ENCODE measurements around the gene CLEC4A. TPM values are rescaled to one million over a fixed set of nuclear protein-coding genes. Genes with fewer than 3 reads are reported as not detected.

CLEC4A gene
- total RNA-seq, 1 experiment from 2014 or later, result 1.3 TPM

- ChIA-PET CTCF (interaction anchor here (0.6 to 2.9 kb wide), 15 partner anchors 9 to 240 kb away, joined by 3 to 42 read pairs (median 5); no protein-coding TSS in a partner anchor), POLR2A (interaction anchor here (0.7 to 3.2 kb wide), 8 partner anchors 13 to 53 kb away, joined by 3 to 18 read pairs (median 4); partner anchors contain the start of gene FOXJ2)
- Mint-ChIP-seq H3K4me1 (ENCODE audit: insufficient read depth, unreplicated experiment) (peaks cover 24% of the 10 kb centered on the region), H3K27me3 (ENCODE audit: insufficient read depth, unreplicated experiment) (no peaks in the 10 kb centered on the region), H3K9me3 (ENCODE audit: unreplicated experiment) (no peaks in the 10 kb centered on the region), H3K4me3 (ENCODE audit: unreplicated experiment) (no peak overlapping the region), H3K36me3 (ENCODE audit: insufficient read depth, unreplicated experiment) (no peaks in the 10 kb centered on the region), H3K27ac (ENCODE audit: low read depth, unreplicated experiment) (no peak overlapping the region)
- peak; percentile 57 for DNase-seq (ENCODE audit: unreplicated experiment)
- no TSS peak for BruUV-seq (replicated peaks)
- peak; percentile 45 for TF ChIP-seq CTCF (IDR thresholded peaks at IDR 0.05; ENCODE audit: unreplicated experiment)
- intact Hi-C loops (cut with micrococcal nuclease), result loop anchor here (1.0 kb wide), 2 partner anchors 32 to 145 kb away; no protein-coding TSS in a partner anchor
Measured at GRCh38 chr12:8078398-8078797, 45.0 kb upstream of the CLEC4A start.

GRCh38 chr12:8078916-8079315 is 44.5 kb upstream of the CLEC4A start:
- Mint-ChIP-seq H3K9me3 (ENCODE audit: unreplicated experiment) (no peaks in the 10 kb centered on the region), H3K4me3 (ENCODE audit: unreplicated experiment) (no peak overlapping the region), H3K27me3 (ENCODE audit: insufficient read depth, unreplicated experiment) (no peaks in the 10 kb centered on the region), H3K4me1 (ENCODE audit: insufficient read depth, unreplicated experiment) (peaks cover 28% of the 10 kb centered on the region), H3K36me3 (ENCODE audit: insufficient read depth, unreplicated experiment) (no peaks in the 10 kb centered on the region), H3K27ac (ENCODE audit: low read depth, unreplicated experiment) (no peak overlapping the region)
- intact Hi-C loops (cut with micrococcal nuclease), result loop anchor here (1.0 kb wide), 2 partner anchors 33 to 146 kb away; no protein-coding TSS in a partner anchor
- no TSS peak for BruUV-seq (replicated peaks)
- no peak for DNase-seq (ENCODE audit: unreplicated experiment)
- CTCF ChIA-PET, result interaction anchor here (1.0 to 2.9 kb wide), 12 partner anchors 9 to 159 kb away, joined by 3 to 42 read pairs (median 7); no protein-coding TSS in a partner anchor
- no peak for TF ChIP-seq CTCF (IDR thresholded peaks at IDR 0.05; ENCODE audit: unreplicated experiment)
- POLR2A ChIA-PET, result interaction anchor here (1.0 to 3.2 kb wide), 5 partner anchors 14 to 53 kb away, joined by 3 to 18 read pairs (median 4); partner anchors contain the start of gene FOXJ2

- Mint-ChIP-seq H3K9me3 (ENCODE audit: unreplicated experiment) (no peaks in the 10 kb centered on the region), H3K36me3 (ENCODE audit: insufficient read depth, unreplicated experiment) (no peaks in the 10 kb centered on the region), H3K27me3 (ENCODE audit: insufficient read depth, unreplicated experiment) (no peaks in the 10 kb centered on the region), H3K4me1 (ENCODE audit: insufficient read depth, unreplicated experiment) (peaks cover 37% of the 10 kb centered on the region), H3K4me3 (ENCODE audit: unreplicated experiment) (peak overlapping the region; percentile 15), H3K27ac (ENCODE audit: low read depth, unreplicated experiment) (peak overlapping the region; percentile 17)
- ChIA-PET POLR2A (interaction anchor here (0.6 to 0.7 kb wide), 2 partner anchors 42 to 52 kb away, joined by 3 read pairs; no protein-coding TSS in a partner anchor), CTCF (interaction anchor here (0.6 kb wide), 1 partner anchor 471 kb away, joined by 3 read pairs; no protein-coding TSS in a partner anchor)
- intact Hi-C loops (cut with micrococcal nuclease), result loop anchor here (5.0 kb wide), 1 partner anchor 48 kb away; the partner anchor contains the start of gene FOXJ2
- no TSS peak for BruUV-seq (replicated peaks)
- TF ChIP-seq CTCF (IDR thresholded peaks at IDR 0.05; ENCODE audit: unreplicated experiment), result no peak
- no peak for DNase-seq (ENCODE audit: unreplicated experiment)
Measured at GRCh38 chr12:8080120-8080519, 43.3 kb upstream of the CLEC4A start.

- H3K9me3 Mint-ChIP-seq (ENCODE audit: unreplicated experiment), result no peaks in the 10 kb centered on the region
- POLR2A ChIA-PET, result interaction anchor here (0.6 to 1.2 kb wide), 8 partner anchors 11 to 1946 kb away, joined by 3 to 9 read pairs (median 3); no protein-coding TSS in a partner anchor
- intact Hi-C loops (cut with micrococcal nuclease), result loop anchor here (5.0 kb wide), 1 partner anchor 49 kb away; the partner anchor contains the start of gene FOXJ2
- peak; percentile 11 for DNase-seq (ENCODE audit: unreplicated experiment)
- TSS peak; percentile 89 for BruUV-seq (replicated peaks)
- peak overlapping the region; percentile 99 for H3K4me3 Mint-ChIP-seq (ENCODE audit: unreplicated experiment)
- no peak for TF ChIP-seq CTCF (IDR thresholded peaks at IDR 0.05; ENCODE audit: unreplicated experiment)
- H3K36me3 Mint-ChIP-seq (ENCODE audit: insufficient read depth, unreplicated experiment), result no peaks in the 10 kb centered on the region
- peaks cover 41% of the 10 kb centered on the region for H3K4me1 Mint-ChIP-seq (ENCODE audit: insufficient read depth, unreplicated experiment)
- no peaks in the 10 kb centered on the region for H3K27me3 Mint-ChIP-seq (ENCODE audit: insufficient read depth, unreplicated experiment)
- CTCF ChIA-PET, result interaction anchor here (0.6 to 1.0 kb wide), 4 partner anchors 24 to 44 kb away, joined by 3 to 4 read pairs (median 3); no protein-coding TSS in a partner anchor
- peak overlapping the region; percentile 98 for H3K27ac Mint-ChIP-seq (ENCODE audit: low read depth, unreplicated experiment)
Measured at GRCh38 chr12:8081251-8081920, 42.0 kb upstream of the CLEC4A start.

All from MCF 10A (cell line).